HG03066 (cell line): ENCODE measurements around the gene RASSF8.

Experiments
- ATAC-seq: cut with Tn5 transposase; IDR thresholded peaks from one replicate; pipeline ENCODE4 v1.9.1; 2021; ENCODE audit warnings: low read depth; ENCODE audit not compliant: unreplicated experiment

RASSF8 gene

DNA sequence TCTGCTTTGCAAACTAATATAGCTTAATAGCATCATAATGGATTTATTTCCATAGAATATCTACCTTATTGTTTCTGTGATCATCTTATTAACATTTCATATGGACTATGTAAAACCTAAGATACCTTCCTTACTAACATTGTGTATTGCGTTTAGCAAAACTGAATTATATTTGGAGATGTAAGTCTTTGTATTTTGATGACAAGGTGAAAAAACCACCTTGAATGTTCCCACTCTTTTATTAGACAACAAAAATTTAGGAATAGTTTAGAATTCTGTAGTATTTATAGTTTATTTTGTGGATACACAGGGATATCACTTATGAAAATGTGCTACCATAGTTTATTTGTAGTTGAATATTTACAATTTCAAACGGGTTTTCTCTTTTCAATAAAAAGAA lies 32.0 kb downstream of the RASSF8 start:
- no peak for ATAC-seq

DNA sequence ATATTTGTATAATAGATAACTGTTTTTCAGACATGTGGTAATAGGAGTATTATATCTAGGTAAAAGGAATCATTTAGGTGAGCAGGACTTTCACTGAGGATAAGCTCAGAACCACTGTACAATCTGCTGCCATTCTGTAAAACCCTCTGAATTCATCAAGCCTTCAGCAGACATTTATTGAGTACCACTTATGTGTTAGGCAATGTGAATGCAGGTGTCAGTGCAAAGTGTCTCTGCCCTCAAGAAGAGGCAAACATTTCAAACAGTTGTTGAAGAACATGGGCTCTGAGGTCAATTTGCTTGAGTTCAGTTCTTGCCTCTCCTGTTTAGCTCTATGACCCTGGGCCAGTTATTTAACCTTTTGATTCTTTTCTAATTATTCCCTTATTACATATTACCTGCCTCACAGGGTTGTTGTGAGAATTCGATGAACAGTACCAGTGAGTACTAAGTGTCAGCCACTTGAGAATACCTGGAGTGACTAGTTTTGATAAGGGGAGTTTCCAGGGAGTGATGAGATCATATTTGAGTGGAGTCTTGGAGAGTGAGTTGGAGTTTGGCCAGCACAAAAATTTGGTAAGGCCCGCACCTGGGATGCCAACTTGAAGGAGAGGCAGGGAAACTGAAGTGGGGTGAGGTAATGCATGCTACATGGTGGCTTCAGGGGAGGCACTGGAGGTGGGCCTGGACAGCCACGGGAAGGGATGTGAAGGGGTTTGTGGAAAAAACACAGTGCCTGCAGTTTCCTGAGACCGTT lies 33.7 kb downstream of the RASSF8 start:
- ATAC-seq, result no peak

DNA sequence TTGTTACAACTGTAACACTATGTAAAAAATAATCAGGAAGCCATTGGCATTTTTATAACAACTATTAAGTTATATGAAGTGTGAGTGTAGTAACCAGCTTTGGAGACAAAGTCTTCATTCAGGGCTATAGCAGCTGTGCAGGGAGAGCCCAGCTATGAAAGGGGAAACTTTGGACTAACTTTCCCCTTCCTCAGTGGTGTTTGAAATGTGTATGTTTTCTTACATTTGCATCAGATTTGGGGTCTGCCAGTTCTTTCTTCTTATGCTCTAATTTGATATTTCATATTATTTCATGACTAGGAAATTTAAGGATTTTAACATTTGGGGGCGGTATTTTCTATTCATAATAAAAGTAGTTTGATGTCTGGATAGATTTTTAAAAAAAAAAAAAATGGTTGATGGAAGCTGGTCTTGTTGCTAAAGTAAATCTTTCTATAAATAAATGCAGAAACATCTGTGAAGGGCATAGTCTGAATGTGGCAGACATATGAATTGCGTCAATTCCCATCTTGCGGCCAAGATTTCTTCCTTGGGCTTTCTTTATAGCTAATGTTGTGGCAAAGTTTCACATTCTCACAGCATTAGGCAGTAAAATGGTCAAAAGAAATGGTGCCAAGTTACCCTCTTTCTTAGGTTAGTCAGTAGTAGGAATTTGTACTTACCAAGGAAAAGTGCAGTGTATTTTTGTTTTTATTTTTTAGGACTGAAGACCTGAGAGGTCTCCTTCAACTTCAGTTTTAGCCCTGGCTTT lies 35.6 kb downstream of the RASSF8 start:
- no peak for ATAC-seq

DNA sequence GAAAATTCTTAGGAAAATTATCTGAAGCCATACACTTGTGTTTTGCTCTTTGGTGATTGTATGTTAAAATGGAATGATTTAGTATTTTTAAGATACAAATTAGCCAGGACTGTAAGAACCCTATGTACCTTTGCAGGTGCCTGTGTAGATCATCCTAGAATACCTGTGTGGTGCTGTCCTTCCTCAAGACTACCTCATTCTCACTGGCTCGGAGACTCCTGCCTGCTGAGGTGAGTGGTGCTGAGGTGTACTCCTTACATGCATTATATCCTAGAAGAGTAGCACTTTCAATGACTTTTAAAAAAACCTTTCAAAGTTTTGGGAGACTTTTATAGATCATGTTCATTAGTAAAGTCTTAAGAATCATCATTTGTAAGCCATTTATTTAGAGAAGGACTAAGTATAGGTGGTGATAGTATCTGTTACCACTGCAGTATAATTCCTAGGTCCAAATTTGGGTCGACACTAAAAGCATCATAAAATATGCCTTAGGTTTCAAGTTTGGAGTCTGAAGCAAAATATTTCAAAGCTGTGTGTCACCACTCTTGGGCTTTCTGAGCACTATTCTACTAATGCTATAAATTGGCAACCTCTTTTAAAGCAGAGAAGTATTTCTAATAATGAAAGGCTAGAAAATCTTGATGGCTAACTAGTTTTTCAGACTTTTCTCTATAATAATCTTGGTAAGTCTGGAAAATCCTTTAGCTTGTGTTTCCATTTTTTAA lies 36.6 kb downstream of the RASSF8 start:
- ATAC-seq, result no peak

DNA sequence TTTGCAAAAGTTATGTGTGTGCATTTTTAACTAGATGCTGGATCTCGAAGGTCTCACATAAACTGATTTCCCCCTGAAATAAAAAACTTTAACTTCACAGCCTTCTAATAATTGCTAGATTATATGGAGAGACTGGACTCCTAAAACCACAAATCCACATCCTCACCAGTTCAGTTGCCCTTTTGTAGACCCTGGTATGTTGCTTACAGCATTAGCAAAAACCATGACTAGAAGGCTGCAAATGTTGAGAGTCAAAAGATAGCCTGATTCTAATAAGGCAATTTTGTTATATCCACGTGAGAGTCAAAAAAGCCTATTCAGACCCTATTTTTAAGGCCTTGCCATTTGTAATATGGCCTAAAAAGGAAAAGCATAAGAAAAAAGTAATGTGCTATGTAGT lies 37.4 kb downstream of the RASSF8 start:
- ATAC-seq, result no peak

DNA sequence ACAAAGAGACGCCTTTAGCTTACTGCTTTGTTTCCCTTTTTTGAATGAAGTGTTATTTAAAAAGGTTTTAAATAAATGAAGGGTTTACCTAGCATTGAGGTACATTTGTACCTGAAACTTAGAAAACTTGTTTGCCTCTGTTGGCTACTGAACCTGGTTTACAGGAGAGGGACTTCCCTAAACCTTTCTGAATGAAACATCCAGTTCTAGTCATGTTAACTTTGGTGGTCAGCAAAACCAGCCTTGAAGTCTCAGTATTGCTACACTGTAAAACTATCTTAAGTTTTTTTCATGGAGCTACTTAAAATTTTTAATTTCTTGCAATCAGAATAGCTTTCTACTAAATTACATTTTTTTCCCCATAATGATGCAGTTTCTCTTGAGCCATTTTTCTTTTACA lies 38.2 kb downstream of the RASSF8 start:
- ATAC-seq, result no peak

DNA sequence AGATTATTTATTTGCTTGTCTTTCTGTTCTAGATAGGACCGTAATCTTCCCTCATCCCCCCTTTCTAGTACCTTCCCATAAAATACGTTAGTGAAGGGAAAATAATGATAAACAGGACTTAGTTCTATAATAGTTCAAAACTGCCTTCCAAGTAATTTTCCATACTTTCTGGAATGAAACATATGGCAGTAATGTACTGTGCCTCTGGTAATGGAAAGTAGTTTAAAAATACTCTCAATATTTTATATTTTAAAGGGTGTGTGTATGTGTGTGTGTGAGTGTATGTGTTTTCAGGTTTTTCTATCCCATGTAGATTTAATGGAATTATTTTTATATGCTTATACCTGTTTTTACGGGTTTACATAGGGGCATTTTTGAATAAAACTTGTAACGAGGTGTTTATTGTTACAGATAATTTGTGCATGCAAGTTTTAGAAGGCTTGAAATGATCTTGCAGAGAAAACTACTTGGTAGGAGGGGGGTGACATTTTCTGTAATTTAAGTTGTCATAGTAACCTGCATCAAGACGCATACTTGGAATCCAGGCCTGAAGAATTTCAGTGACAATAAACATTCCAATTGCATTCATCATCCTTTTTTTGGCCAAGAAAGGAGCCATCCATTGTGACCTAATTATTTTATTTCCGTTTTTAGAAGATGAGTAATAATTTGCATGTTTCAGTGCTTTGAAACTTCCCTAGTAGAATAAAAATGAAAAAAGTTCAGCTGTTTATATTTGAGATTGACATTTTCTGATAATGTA lies 38.9 kb downstream of the RASSF8 start:
- no peak for ATAC-seq

DNA sequence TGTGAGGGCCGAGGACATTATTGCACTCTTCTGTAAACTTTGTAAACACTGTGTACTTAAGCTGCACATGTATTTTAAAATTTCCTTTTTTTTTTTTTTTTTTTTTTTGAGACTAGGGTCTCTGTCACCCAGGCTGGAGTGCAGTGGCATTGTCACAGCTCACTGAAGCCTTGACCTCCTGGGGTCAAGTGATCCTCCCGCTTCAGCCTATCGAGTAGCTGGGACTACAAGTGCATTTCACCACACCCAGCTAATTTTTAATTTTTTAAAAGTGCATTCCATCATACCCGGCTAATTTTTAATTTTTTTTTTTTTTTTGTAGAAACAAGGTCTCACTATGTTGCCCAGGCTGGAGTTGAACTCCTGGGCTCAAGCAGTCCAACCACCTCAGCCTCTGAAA lies 42.4 kb downstream of the RASSF8 start:
- no peak for ATAC-seq

DNA sequence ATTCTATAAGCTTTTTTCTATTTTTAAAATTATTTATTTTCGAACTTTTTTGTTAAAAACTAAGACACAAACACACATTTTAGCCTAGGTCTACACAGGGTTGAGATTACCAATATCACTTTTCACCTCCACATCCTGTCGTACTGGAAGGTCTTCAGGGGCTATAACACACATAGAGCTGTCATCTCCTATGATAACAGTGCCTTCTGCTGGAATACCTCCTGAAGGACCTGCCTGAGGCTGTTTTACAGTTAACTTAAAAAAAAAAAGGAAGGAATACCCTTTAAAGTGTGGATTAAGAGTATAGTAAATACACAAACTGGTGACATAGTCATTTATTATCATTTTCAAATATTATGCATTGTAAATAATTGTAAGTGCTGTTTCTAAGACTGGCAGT lies 43.0 kb downstream of the RASSF8 start:
- no peak for ATAC-seq

DNA sequence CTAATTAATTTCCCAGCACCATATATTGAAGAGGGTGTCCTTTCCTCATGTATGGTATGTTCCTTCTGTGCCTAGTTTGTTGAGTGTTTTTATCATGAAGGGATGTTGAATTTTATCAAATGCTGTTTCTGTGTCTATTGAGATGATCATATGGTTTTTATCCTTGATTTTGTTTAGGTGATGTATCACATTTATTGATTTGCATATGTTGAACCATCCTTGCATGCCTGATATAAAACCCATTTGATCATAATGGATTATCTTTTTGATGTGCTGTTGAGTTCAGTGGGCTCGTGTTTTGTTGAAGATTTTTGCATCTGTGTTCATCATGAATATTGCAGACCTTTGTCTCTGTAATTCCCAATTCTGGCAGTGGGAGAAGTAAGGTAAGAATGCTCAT lies 44.6 kb downstream of the RASSF8 start:
- no peak for ATAC-seq

DNA sequence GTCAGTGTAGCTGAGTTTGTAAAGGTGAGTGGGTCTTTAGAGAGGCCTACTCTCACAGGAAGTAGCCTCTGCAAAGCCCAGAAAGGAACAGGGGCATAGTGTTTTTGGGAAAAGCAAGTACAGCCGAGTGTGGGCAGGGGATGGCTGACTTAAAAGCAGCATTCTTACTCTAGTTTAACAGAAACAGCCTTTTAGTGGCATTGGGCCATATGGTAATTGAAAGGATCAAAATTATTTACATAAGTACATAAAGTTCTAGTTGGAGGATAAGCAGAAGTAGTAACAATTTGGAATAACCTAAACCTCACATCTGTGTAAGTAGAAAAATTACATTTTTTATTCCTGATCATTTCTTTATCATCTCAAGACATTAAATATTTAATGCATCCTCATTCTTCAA lies 49.1 kb downstream of the RASSF8 start:
- no peak for ATAC-seq

DNA sequence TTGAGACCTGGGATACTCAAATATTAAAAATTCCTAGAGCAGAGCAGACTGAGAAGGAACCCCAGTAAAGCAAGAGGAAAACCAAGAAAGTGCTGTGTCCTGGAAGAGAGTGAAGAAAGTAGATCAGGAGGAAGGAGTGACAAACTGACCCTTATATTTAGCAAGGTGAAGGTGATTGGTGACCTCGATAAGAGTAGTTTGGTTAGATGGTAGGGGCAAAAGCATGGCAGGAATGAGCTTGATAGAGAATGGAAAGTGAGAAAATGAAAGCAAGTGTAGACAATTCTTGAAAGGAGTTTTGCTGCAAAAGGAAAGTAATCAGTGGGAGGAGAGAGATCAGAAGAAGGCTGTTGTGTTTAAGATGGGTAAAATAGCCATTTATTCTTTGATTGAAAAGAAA lies 51.1 kb downstream of the RASSF8 start:
- no peak for ATAC-seq

DNA sequence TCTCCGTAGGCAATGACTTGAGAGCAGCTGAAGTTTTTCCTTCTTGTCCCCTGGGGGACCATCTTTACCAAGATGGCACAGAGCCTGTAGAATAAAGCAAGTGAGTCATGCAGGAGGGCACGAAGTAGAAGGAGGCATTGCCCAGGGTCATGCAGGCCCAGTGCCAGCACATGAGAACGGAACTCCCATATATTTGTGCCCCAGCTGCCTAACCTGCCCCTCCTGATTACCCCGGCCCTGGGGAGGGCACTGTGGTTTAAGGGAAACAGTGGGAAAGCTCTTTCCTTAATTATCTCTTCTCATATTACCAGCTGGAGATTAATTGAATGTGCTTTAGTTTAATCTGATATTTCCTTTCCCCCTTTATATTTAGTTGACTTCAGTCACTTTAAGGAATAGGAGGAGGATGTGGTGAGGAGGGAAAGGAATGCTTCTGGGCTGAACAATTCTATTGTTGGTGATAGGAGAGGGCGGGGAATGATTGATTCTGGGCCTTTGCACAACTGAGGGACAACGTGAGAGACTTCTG lies 51.9 kb downstream of the RASSF8 start:
- ATAC-seq, result no peak

DNA sequence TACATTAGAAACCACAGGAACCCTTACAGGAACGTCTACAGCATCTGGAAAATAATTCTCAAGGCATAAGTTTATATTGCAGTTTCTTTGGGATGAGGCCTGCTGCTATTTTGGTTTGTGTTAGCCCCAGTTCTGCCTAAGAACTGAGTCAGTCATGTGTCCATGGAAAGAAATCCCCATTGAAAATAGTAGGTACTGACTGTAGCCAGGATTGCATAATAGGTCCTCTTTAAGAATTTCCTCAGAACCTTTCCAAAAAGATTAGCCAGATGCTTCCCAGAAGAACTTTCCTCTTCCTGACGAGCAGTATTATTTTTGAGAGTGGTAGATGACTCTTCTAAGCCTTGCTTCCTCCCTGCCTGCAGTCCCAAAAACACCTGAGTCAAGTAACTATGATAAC lies 52.6 kb downstream of the RASSF8 start:
- no peak for ATAC-seq

DNA sequence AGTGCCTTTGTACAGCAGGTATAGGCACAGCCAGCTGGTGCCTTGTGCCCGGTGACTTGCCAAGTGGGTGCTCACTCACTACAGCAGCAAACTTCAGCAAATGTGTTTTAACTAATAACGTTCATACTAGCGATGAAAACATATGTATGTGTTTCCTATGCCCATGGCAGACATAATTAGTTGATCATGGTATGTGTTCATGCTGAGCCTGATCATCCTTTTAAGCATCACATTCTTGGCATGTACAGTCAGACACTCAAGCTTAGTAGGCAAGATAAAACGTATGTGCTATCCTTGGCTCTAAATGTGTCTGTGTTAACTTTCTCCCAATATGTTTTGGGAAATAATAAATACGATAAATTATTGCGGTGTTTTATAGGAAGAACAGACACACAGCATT lies 55.6 kb downstream of the RASSF8 start:
- no peak for ATAC-seq

DNA sequence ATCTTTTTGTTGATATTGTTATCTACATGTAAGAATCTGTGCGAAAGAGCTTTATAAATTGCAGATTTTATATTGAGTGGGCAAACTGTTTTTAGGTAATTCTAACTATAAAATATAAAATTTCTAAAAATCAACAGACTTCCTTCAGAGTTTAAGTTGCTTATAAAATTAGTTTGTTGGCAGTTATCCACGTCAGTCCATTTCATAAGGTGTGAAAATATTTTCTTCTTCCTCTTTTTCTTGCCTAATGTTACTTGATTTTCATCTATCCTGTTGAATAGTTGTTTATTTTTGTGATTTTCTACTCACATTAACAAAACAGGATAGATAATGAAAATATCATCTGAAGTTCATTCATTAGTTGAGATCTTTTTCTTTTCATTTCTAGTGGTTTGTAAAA lies 58.0 kb downstream of the RASSF8 start:
- ATAC-seq, result no peak

DNA sequence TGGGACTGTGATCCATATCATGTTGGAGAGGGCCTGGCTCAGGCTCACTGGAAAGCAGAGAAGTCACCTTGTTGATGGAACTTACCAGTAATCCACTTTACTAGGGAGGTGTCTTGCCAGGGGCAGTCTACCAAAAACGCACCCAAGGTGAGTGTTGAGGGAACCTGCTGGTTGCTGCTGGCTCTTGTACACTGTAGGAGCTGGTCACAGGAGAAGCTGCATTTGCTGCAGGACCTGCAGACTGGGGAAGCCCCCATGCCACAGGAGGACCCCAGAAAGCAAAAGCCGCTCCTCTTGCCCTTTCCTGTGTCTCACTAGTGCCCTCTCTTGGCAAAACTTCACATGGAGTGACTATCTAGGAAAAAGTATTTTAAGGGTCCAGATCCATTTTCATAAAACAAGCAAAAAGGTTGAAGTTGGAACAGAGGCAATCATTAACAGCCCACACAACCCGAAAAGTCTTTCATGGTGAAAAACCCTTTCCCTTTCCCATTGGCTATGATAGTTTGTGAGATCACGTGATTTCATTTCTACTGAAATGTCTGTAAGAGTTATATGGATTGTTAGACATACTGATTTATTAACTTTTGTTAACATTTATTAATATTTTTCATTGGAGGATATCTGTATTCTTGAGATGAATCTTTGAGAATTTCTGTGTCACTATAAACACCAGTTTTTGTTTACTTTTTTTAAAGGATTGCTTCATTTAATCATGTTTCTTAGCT lies 59.2 kb downstream of the RASSF8 start:
- ATAC-seq, result no peak

DNA sequence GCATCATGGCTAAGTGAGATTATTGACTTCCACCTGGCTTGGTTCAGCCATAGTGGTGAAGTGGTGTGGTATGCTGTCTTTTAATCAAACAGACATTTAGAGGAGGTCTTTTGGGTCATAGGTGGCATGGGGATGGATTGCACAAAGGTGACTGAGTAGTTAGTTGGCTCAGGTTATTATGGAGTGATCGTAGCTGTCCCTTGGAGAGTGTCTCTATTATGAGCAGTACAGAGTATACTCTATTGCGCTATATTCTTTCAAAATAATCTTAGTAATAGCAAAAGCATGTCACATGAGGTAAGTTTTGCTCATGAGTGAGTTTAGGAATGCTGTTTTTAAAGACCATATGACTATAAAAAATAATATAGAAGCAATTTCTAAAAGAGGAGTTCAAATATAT lies 60.4 kb downstream of the RASSF8 start:
- ATAC-seq, result no peak

DNA sequence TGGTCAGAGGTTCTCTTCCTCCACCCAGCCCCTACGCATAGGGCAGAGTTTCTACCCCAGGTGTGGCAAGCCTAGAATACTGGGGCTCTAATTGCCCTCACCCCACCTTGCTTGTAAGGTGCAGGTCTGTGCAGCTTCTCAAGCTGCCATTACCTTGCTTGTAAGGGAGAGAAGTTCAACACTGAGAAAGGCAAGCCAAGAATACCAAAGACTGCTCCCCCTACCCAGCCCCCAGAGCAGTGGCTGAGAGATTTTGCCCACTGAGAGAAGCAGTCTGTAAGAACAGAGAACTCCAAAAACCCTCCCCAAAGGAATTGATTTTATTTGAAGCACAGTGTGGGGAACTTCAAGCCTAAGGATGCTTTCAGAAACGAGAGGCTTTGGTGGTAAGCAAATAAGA lies 63.1 kb downstream of the RASSF8 start:
- ATAC-seq, result no peak

DNA sequence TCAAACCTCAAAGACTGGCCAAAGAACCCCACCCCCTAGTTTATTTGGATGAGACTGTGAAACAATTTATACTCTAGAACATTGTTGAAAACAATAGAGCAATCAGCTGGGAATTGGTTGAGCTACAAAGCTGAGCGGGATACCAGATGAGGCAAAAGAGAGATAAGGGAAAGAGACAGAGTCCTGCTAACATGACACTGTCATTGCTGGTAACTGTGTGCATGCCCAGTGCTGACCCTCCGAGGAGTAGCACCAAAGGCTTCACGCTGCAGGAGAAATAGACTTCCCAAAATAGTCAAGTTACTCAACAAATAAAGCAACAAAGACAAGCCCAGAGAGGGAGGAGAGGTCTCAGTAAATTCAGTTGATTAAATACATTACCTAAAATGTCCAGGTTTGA lies 63.6 kb downstream of the RASSF8 start:
- ATAC-seq, result no peak
